Measurements from ENCODE around the gene TMPRSS11D.

GRCh38 chr4:67810011-67810410 lies 73.8 kb downstream of the TMPRSS11D start:
- no peak for TF ChIP-seq CTCF (IDR thresholded peaks at IDR 0.05; ENCODE audit: insufficient read depth, low read depth, low read length)
- no peak for TF ChIP-seq EZH2 (IDR thresholded peaks at IDR 0.05; ENCODE audit: insufficient read depth, low read length)
